Activated T-helper 1 cell treated with anti-CD3 and anti-CD28 coated beads, Interleukin-2, amount 50 U/mL, for 16 hours (primary cell): ENCODE measurements around the gene SLCO4C1.

Experiments
- DNase-seq, 2 donors: peaks; one replicate each; pipeline ENCODE4 v3.0.0-alpha.2; 2020; ENCODE audit warnings: low read depth in 1 of 2, low spot score in 1 of 2

The SLCO4C1 gene

GRCh38 chr5:102270036-102270435 lies 26.0 kb downstream of the SLCO4C1 start:
- no peak for DNase-seq

- no peak for DNase-seq
Measured at GRCh38 chr5:102262688-102263087, 33.4 kb downstream of the SLCO4C1 start.

- no peak for DNase-seq
Measured at GRCh38 chr5:102249381-102249780, 46.7 kb downstream of the SLCO4C1 start.

GRCh38 chr5:102243213-102243612 lies 52.9 kb downstream of the SLCO4C1 start:
- no peak for DNase-seq

GRCh38 chr5:102241809-102242421 lies 54.2 kb downstream of the SLCO4C1 start:
- DNase-seq = no peak

- no peak for DNase-seq
Measured at GRCh38 chr5:102231693-102232619, 64.1 kb downstream of the SLCO4C1 start.

GRCh38 chr5:102229685-102230084 lies 66.4 kb downstream of the SLCO4C1 start:
- DNase-seq = no peak

- no peak for DNase-seq
Measured at GRCh38 chr5:102226321-102226720, 69.8 kb downstream of the SLCO4C1 start.

- no peak for DNase-seq
Measured at GRCh38 chr5:102223542-102224477, 72.3 kb downstream of the SLCO4C1 start.

GRCh38 chr5:102222772-102223171 lies 73.3 kb downstream of the SLCO4C1 start:
- DNase-seq = no peak

GRCh38 chr5:102221949-102222348 lies 74.1 kb downstream of the SLCO4C1 start:
- DNase-seq = no peak

- no peak for DNase-seq
Measured at GRCh38 chr5:102218159-102218558, 77.9 kb downstream of the SLCO4C1 start.

GRCh38 chr5:102216678-102217077 lies 79.4 kb downstream of the SLCO4C1 start:
- DNase-seq = no peak

- DNase-seq = no peak
Measured at GRCh38 chr5:102211165-102211564, 84.9 kb downstream of the SLCO4C1 start.

- no peak for DNase-seq
Measured at GRCh38 chr5:102200861-102201260, 95.2 kb downstream of the SLCO4C1 start.

- no peak for DNase-seq
Measured at GRCh38 chr5:102196481-102196880, 99.6 kb downstream of the SLCO4C1 start.
